Neural progenitor cell (in vitro differentiated cells): ENCODE data around the gene CELF6. TPM values are rescaled to one million over a fixed set of nuclear protein-coding genes. Genes with fewer than 3 reads are reported as not detected.
A peak's percentile ranks its signal among the peaks of the same experiment; 100 is the strongest.

ENCODE experiments used
- DNase-seq: peaks from one replicate; pipeline ENCODE4 v3.0.0-alpha.2; 2016; ENCODE audit warnings: low spot score
- H2AFZ ChIP-seq: fragments of 200-600 bp; sonication (generic); replicated peaks from 2 replicates; pipeline ENCODE4 v1.6.1; 2016; ENCODE audit warnings: antibody characterized with exemption
- H3F3A ChIP-seq: fragments of 200-600 bp; sonication (generic); 2 replicates; pipeline ENCODE4 v1.6.1; 2016; ENCODE audit warnings: antibody characterized with exemption, low read depth
- H3K27ac ChIP-seq: fragments of 200-600 bp; sonication (generic); 2 replicates; pipeline ENCODE4 v1.5.1; 2016; ENCODE audit warnings: mild to moderate bottlenecking
- H3K27me3 ChIP-seq: fragments of 200-600 bp; sonication (generic); 2 replicates; pipeline ENCODE4 v1.6.1; 2016; ENCODE audit warnings: mild to moderate bottlenecking, moderate library complexity
- H3K36me3 ChIP-seq: fragments of 200-600 bp; sonication (generic); 2 replicates; pipeline ENCODE4 v1.5.1; 2016
- H3K4me1 ChIP-seq: fragments of 200-600 bp; sonication (generic); 2 replicates; pipeline ENCODE4 v1.6.1; 2016; ENCODE audit warnings: mixed run types
- H3K4me2 ChIP-seq: fragments of 200-600 bp; sonication (generic); 2 replicates; pipeline ENCODE4 v1.6.1; 2016
- H3K4me3 ChIP-seq: fragments of 200-600 bp; sonication (generic); 2 replicates; pipeline ENCODE4 v1.5.1; 2016
- H3K79me2 ChIP-seq: fragments of 200-600 bp; sonication (generic); 2 replicates; pipeline ENCODE4 v1.6.1; 2016; ENCODE audit warnings: low read depth
- H3K9ac ChIP-seq: fragments of 200-600 bp; sonication (generic); 2 replicates; pipeline ENCODE4 v1.6.1; 2016
- H3K9me3 ChIP-seq: fragments of 200-600 bp; sonication (generic); 2 replicates; pipeline ENCODE4 v1.5.1; 2016; ENCODE audit warnings: low read depth
- H4K20me1 ChIP-seq: fragments of 200-600 bp; sonication (generic); 2 replicates; pipeline ENCODE4 v1.6.1; 2016; ENCODE audit warnings: low read depth
- H3K27ac Mint-ChIP-seq: 3 replicates; pipeline ENCODE4 v1.8.0; 2021; ENCODE audit warnings: mixed read lengths
- H3K27me3 Mint-ChIP-seq: 2 replicates; pipeline ENCODE4 v1.8.0; 2022; ENCODE audit warnings: low read depth, mild to moderate bottlenecking, inconsistent platforms, moderate library complexity, mixed read lengths; ENCODE audit not compliant: insufficient read depth
- H3K36me3 Mint-ChIP-seq: 3 replicates; pipeline ENCODE4 v1.8.0; 2021; ENCODE audit warnings: mixed read lengths
- H3K4me1 Mint-ChIP-seq: 3 replicates; pipeline ENCODE4 v1.8.0; 2021; ENCODE audit warnings: mixed read lengths
- H3K4me3 Mint-ChIP-seq: 3 replicates; pipeline ENCODE4 v1.8.0; 2021; ENCODE audit warnings: mild to moderate bottlenecking, moderate library complexity, mixed read lengths
- H3K9me3 Mint-ChIP-seq: 3 replicates; pipeline ENCODE4 v1.8.0; 2020; ENCODE audit warnings: mixed read lengths
- CTCF ChIP-seq: fragments of 200-600 bp; sonication (generic); IDR thresholded peaks from 2 replicates; pipeline ENCODE4 v1.5.1; 2017; ENCODE audit warnings: antibody characterized with exemption, mild to moderate bottlenecking
- EZH2 ChIP-seq: fragments of 200-600 bp; sonication (generic); IDR thresholded peaks from 2 replicates; pipeline ENCODE4 v1.6.1; 2017; ENCODE audit warnings: antibody characterized with exemption, mild to moderate bottlenecking, moderate library complexity
- EZH2phosphoT487 ChIP-seq: fragments of 200-600 bp; sonication (generic); IDR thresholded peaks from 2 replicates; pipeline ENCODE4 v1.6.1; 2017; ENCODE audit warnings: antibody characterized with exemption
- total RNA-seq: library from RNA; depleted of rRNA; stranded (reverse); fragments of >200 nt; gene quantifications from 2 replicates; pipeline ENCODE4 v1.2.3, GENCODE V29; 2015; ENCODE audit warnings: low replicate concordance

The CELF6 gene
- total RNA-seq, result 0.19 and 0.95 TPM in 2 replicates

- peak; percentile 99 for DNase-seq
- no peaks in the 10 kb centered on the region for H3K36me3 Mint-ChIP-seq
- H3K4me3 Mint-ChIP-seq, result peak within 1 kb of the TSS; percentile 89
- Histone ChIP-seq H3K9ac (no peak within 1 kb of the TSS), H2AFZ (peak within 1 kb of the TSS; percentile 2), H4K20me1 (peaks cover 19% of the 10 kb centered on the region), H3K4me3 (peak within 1 kb of the TSS; percentile 46), H3K4me2 (peak within 1 kb of the TSS; percentile 78), H3K9me3 (no peaks in the 10 kb centered on the region), H3K27me3 (peaks cover 54% of the 10 kb centered on the region), H3F3A (peaks cover 18% of the 10 kb centered on the region), H3K36me3 (no peaks in the 10 kb centered on the region), H3K4me1 (peaks cover 5% of the 10 kb centered on the region), H3K79me2 (no peaks in the 10 kb centered on the region), H3K27ac (no peak within 1 kb of the TSS)
- peaks cover 3% of the 10 kb centered on the region for H3K9me3 Mint-ChIP-seq
- H3K27me3 Mint-ChIP-seq, result peaks cover 13% of the 10 kb centered on the region
- TF ChIP-seq EZH2phosphoT487 (no peak), CTCF (no peak), EZH2 (no peak)
- peaks cover 13% of the 10 kb centered on the region for H3K4me1 Mint-ChIP-seq
- H3K27ac Mint-ChIP-seq, result peak within 1 kb of the TSS; percentile 54
These were observed at the start of gene CELF6 for GRCh38 chr15:72319985-72320671. Gene CELF6 (minus strand): TSS chr15:72320157. CDS start chr15:72319874, 283 bp downstream.

GRCh38 chr15:72368899-72369298 lies 48.9 kb upstream of the CELF6 start:
- Mint-ChIP-seq H3K27ac (no peak overlapping the region), H3K9me3 (no peaks in the 10 kb centered on the region), H3K27me3 (peaks cover 2% of the 10 kb centered on the region), H3K36me3 (peaks cover 2% of the 10 kb centered on the region), H3K4me3 (no peak overlapping the region), H3K4me1 (peaks cover under 1% of the 10 kb centered on the region)
- no peaks in the 10 kb centered on the region for H3F3A ChIP-seq
- H3K9me3 ChIP-seq, result no peaks in the 10 kb centered on the region
- H3K27me3 ChIP-seq, result no peaks in the 10 kb centered on the region
- DNase-seq, result no peak
- peaks cover 3% of the 10 kb centered on the region for H3K36me3 ChIP-seq
- no peak for TF ChIP-seq EZH2phosphoT487
- TF ChIP-seq CTCF, result no peak
- no peak for TF ChIP-seq EZH2
- H3K4me2 ChIP-seq, result no peak overlapping the region
- H3K79me2 ChIP-seq, result peaks cover 39% of the 10 kb centered on the region
- H3K27ac ChIP-seq, result no peak overlapping the region
- H2AFZ ChIP-seq, result no peak overlapping the region
- H3K4me3 ChIP-seq, result no peak overlapping the region
- H4K20me1 ChIP-seq, result peaks cover 20% of the 10 kb centered on the region
- H3K4me1 ChIP-seq, result no peaks in the 10 kb centered on the region
- no peak overlapping the region for H3K9ac ChIP-seq

- no peaks in the 10 kb centered on the region for H3K9me3 ChIP-seq
- peaks cover 20% of the 10 kb centered on the region for H4K20me1 ChIP-seq
- H3K9me3 Mint-ChIP-seq, result no peaks in the 10 kb centered on the region
- H3K36me3 ChIP-seq, result peaks cover 3% of the 10 kb centered on the region
- no peak overlapping the region for H3K9ac ChIP-seq
- no peaks in the 10 kb centered on the region for H3K4me1 ChIP-seq
- peaks cover 33% of the 10 kb centered on the region for H3K79me2 ChIP-seq
- H3K27me3 Mint-ChIP-seq, result peaks cover 2% of the 10 kb centered on the region
- no peak overlapping the region for H3K4me3 Mint-ChIP-seq
- no peaks in the 10 kb centered on the region for H3K4me1 Mint-ChIP-seq
- no peak for DNase-seq
- H3F3A ChIP-seq, result no peaks in the 10 kb centered on the region
- H3K36me3 Mint-ChIP-seq, result peaks cover 2% of the 10 kb centered on the region
- no peak overlapping the region for H3K27ac ChIP-seq
- TF ChIP-seq EZH2phosphoT487 (no peak), EZH2 (no peak), CTCF (no peak)
- no peak overlapping the region for H3K4me2 ChIP-seq
- no peak overlapping the region for H2AFZ ChIP-seq
- H3K27ac Mint-ChIP-seq, result no peak overlapping the region
- H3K27me3 ChIP-seq, result no peaks in the 10 kb centered on the region
- H3K4me3 ChIP-seq, result no peak overlapping the region
These were observed 48.4 kb upstream of the CELF6 start for GRCh38 chr15:72368325-72368724.
